NCI-H128 (cell line): ENCODE results near the gene TENM3.

Experiments used
- DNase-seq: peaks from one replicate; lab custom pipeline; 2025; ENCODE audit not compliant: unreplicated experiment; lab: John Stamatoyannopoulos, UW

The TENM3 gene

DNA sequence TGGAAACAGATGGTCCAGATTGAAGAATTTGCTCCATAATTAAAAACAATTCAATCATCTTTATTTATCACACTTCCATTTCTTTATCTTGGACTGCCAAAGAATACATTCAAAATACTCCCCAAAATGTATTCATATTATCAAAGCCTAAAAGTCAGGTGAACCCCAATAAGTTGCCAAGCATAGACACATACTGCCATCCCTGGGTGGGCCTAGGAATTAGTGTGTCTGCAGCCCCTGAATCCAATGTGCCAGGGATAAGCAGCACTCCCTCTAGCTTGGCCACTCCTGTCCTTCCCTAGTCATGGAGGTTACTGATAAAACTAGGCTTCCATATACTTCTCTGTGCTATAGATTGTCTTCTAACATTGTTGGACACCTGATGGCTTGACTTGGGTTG is 199.9 kb downstream of the TENM3 start:
- DNase-seq: no peak

DNA sequence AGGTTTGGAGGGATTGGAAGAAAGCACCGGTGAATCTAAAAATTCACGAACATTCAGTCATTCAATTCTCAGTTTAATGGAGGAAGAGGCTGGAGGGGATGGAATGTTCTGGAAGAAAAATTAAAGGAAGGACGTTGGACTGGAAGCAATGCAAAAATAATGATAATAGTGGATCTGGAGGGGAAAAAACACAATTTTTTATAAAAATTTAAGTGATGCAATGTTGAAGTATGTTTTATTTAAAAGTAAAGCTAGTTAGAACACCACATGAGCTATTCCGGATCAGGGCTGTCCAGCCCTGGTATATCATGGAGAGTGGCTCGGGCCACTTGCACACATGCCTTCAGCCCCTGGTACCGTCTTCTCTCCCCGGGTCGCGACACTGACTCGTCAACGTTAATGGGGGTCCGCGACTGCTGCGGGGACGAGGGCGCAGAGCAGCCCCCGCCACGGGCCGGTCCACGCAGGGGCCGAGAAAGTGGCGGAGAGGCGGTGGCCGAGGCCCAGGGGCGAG is 204.6 kb downstream of the TENM3 start:
- DNase-seq: no peak

DNA sequence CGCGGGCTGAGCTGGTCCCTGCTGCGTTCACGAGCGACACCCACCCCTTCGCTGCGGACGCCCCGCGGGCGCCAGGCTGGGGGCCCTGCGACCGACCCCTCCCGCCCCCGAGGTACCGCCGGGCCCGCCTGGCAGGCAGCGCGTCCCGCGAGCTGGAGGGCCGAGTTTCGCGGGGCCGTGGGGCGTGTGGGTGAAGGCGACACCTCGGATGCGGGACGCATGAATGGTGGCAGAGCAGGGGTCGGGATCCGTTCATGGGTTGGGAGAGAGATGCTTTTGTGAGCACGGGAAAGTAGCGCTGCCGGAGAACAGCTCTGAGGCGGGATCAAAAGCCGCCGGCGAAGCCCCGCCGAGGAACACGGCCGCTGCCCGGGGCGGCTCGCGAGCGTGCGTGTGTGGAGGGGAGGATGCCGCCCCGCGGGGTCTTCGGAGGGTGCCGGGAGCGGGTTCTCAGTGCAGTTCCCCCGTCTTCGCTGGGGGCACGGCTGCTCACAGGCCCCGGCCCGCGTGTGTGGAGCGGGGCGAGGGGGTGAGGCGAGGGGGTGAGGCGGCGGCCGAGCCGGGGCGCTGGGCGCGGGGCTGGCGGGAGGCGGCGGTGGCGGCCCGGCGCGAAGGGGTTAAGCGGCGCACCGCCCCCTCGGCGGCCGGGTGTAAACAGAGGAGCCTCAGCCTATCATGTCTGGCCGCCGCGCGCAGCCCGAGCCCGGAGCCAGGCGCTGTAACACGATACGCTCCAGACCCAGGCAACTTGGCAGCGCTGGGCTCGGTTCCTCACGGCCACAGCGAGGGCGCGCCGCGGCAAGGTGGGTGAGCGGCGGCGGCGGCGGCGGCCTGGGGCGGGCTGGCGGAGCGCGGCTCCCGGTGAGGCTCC is 205.3 kb downstream of the TENM3 start:
- peak; percentile 74 for DNase-seq

DNA sequence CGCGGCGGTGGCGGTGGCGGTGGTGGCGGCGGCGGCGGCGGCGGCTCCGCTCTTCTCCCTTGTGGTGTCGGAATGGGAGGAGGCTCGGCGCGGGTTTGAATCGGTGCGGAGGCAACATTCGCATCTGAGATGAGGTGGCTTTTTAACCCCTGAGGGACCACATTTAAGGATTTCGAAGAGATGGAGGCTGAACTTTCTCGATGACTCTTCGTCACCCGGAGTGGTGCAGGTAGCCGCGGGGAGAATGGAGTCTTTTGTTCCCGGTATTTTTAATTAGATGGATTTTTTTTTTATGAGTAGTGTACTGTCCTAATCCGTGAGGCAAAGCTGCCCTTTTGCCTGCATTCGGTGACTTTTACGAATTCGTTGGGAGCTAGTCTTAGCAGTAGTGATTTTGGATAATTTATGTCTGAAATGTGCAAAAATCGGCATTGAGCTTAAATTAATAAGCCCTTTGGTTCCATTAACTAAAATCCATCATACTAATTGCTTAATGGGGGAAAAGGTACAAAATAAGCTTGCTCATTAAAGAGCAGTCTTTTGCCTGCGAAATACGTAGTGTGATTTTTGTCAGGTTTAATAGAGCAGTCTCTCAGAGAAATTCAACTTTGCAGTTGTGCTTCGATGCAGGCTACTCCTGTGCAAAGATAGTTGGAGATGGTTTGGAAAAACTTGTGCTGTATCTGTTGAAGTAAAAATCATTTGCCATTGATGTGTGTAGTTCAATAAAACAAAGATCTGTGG is 206.2 kb downstream of the TENM3 start:
- DNase-seq: peak; percentile 23

DNA sequence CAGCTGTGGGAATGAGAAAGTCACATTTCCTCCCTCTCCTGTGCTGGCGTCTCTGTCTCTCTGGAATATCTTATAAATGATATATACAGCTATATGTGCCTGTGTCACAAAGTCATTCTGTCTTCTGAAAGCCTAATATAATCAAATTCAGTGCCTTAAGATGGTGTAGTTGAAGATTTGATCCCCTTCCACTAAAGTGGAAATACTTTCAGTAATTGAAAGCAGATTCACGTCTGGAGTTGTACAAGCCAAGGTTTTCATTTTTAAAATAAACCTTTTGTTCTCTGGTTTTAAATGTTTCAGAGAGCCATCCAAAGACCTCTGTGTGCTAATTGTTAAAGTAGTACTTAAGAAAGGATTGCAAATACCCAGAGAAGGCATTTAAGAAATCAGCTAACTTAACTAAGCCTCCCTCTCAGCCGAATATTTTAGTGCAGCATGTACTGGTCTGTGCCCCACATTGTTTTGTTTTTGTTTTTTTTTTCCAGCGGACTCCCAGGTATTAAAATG is 206.8 kb downstream of the TENM3 start:
- no peak for DNase-seq

DNA sequence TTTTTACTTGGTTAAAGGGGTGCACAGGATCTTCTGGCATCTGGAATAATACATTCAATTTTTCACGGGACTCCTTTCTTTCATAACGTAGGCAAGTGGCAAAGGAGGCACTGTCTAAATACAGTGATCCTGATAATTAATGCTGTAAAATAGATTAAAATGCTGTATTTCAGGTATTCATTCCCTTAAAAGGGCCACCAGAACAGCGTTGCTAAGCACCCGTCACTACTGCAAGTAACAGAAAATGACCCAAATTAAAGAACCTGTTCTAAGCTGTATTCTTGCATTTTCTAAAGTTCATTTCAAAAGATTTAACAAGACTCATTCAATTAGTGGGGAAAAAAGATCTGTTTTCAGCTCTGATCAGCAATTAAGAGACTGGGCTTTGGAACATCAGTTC is 208.2 kb downstream of the TENM3 start:
- DNase-seq: no peak

DNA sequence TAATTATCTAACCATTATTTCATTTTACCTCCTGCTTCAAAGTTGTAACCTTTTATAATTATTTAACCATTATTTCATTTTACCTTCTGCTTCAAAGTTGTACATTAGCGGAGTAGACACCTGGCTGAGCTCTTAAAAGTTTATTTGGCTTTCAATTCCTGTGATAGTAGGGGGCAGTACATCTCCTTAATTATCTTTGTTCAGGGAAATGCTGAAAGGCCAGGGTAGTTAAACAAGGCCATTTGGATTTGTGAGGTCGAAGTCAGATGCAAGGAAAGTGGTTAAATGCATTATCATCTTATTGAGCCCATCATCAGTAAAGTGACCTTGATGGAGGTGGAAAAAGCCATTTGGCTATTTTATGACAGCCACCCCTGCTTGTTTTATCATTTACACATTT is 210.6 kb downstream of the TENM3 start:
- DNase-seq: no peak

DNA sequence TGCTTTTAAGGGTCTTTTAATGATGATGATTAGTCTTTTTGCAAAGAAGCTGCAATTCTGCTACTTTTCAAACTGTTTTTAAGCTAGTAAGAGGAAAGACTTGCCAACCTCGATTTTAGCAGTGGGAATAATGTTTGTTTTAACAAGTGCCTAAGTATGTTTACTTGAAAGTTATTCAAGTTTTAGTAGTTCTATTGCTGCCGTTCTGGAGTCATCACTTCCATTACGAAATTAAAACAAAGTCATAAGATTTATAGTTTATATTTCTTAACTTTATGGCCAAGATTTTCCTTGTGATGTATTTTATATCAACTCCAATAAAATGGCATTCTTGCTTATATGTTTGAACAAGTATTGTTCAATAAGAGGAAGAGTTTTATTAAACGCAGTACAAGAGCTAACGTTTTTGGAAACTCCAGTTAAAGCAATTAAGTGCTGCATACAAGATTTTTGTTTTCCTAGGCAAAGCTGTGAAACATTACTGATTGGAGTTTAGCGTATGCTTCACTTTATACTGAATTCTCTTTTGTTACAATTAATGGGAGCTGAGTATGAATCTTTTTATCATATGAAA is 211.3 kb downstream of the TENM3 start:
- DNase-seq: no peak

DNA sequence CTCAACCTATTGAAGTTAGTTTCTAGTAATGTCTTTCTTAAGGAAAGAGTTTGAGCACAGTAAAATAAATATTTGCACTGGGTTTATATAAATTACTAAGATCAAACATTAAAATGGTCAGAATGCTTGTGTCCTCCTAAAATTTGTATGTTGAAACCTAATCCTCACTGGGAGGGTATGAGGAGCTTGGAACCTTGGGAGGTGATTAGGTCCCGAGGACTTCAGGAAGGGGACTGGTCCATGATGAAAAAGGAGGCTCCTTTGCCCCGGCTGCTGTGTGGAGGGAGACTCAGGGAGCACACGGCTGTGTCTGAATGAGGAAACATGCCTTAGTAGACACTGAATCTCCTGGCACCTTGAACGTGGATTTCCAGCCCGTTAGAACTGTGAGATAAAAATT is 221.9 kb downstream of the TENM3 start:
- no peak for DNase-seq

DNA sequence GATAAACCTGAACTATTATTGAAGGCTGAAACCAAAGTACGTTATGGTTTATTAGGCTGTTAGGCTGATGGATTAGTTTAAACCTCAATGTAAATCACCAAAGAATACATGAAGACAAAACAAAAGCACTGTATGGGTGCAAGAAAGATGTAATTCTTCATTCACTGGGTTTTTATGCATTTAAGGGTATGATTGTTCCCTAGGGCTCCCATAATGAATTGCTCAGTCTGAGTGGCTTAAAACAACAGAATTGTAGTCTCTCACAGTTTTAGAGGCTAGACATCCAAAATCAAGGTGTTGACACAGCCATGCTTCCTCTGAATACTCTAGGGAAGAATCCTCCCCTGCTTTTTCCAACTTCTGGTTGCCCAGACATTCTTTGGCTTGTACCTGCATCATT is 222.8 kb downstream of the TENM3 start:
- no peak for DNase-seq

DNA sequence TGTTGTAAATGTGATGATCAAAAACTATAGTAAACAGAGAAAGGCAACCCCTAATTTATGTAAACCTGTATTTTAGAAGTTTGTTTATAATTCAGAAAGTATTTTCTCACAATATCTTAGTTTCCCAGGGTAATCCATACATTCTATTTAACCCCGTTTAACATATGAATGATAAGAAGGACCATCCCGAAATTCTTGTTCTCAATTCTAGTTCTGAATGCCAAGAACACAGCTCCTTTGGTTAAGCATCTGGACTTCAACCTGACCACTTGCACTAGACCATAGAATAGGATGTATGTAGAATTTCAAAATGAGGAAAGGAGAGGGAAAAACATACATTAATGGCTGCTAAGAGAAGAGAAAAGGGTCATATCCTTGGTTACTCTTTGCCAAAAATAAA is 227.0 kb downstream of the TENM3 start:
- DNase-seq: no peak

DNA sequence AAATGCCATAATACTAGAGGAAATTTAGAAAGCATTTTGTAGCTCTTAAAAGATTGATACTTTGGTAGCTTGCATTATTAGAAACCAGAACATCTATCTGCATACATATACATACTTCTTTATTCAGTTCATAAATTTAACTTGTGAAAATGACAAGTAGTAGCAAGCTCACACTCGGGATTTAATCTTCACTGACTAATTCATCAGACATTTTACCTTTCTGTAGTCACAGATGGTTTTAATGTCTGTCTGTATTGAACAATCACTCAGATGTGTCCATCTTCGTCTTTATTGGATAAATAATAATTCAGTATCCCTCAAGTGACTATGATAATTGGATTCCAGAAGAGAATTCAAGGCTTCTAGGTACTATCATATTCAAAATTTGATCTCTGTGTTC is 232.3 kb downstream of the TENM3 start:
- no peak for DNase-seq

DNA sequence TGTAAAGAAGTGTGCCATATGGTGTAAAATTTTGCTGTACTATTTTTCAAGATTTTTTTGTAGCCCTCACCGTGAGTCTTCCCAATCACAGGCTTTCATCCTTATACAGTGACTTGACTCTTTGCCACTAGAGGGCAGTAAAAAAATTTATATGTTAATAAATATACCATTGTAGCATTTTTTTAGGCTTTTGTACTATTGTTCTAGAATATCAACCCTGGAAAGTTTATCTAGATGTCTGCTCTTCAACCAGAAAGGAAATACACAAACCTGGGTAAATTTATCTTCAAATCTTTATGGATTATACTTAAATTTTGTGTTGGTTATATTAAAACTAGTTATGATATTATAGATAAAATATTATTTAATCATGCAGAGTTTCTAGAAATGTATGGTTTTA is 235.3 kb downstream of the TENM3 start:
- no peak for DNase-seq

DNA sequence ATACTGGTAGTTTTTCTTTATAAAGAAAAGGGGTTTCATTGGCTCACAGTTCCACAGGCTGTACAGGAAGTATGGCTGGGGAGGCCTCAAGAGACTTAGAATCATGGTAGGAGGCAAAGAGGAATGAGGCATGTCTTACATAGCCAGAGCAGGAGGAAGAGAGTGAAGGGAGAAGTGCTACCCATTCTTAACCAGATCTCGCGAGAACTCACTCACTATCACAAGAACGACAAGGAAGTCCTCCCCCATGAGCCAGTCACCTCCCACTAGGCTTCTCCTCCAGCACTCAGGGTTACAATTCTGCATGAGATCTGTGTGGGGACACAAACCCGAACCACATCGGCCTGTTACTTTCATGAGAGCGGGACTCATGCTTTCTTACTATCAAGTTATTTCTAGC is 240.5 kb downstream of the TENM3 start:
- DNase-seq: no peak

DNA sequence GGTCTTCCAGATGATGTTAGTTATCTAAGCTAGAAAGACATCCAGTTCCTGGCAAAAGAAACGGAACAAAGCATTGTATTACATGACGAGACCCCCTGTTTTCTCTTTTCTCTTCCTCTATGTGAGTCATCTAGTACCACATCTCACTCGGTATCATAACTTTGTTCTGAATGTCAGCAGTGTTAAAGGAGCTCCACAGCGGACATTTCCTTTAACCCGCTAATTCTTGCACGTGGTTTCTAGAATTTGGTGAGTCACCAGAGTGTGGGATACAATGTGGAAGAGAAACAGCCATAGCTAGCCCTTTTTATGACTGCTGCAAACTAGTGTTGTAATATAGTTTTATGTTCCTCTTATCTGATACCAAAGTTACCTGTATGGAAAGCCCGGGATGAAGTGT is 243.7 kb downstream of the TENM3 start:
- DNase-seq: no peak

DNA sequence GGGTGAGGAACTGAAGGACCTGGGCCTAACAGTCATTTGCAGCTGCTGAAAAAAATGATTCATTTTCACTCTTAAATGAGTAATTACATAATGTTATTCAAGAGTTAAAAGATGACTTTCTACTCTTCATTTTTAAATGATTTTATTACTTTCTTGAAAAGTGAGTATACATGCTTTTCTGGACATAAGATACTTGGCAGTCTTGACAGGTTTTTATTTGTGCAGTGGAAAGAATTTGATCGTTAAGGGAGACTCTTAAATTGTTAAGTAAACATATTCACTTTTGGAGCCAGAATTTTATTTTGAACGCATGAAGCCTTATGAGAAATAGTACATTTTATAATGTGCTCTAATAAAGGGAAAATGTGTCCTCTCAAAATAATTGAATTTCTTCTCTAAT is 245.7 kb downstream of the TENM3 start:
- no peak for DNase-seq

DNA sequence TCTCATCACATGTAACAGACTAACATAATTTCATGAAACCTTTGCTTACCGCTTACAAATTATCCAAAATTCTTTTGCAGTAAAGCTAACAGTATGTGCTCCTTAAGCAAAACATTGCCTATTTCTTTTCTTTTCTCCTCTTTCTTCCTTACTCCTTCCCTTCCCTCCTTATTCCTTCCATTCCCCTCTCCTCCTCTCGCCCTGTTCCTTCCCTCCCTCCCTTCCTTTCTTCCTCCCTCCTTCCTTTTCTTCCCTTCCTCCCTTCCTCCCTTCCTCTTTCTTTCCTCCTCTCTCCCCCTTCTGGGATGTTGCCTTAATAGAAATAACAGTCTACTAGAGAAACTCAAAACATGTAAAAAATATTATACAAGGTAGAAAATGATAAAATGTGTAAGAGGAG is 246.4 kb downstream of the TENM3 start:
- DNase-seq: no peak

DNA sequence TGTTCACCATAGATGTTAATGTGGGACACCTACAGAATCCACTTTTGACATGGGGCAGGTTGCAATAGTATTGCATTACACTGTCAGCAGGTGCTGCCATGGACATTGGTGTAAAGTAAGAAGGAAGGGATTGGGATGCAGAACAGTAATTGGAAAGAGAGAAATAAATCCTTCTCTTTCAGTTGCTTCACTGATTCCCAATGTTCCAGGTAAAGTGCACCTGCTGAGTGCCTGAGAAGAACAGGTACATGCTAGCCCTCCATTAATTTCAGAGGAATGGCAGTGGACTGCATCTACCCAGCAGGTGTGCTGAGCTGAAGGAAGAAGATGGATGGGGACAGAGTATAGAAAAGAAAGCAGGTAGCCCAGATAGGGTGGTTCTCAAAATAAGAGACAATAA is 248.5 kb downstream of the TENM3 start:
- no peak for DNase-seq

DNA sequence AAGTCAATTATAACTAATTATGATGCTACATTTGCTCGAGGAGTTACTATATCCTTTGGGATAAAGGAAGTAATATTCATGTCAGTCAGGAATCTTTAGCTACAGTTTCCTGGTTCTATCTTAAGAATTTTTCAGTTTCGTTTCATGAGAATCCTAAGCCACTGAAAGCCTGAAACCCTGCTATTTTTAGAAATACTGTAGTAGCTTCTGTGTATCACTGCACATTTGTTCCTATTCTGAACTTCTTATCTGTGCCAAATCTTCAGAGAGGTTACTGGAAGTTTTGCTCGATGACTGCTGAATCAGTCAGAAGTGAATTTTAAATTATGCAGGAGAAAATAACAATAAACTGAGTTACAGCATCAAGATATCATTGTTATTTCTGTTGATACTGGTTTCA is 249.2 kb downstream of the TENM3 start:
- no peak for DNase-seq

DNA sequence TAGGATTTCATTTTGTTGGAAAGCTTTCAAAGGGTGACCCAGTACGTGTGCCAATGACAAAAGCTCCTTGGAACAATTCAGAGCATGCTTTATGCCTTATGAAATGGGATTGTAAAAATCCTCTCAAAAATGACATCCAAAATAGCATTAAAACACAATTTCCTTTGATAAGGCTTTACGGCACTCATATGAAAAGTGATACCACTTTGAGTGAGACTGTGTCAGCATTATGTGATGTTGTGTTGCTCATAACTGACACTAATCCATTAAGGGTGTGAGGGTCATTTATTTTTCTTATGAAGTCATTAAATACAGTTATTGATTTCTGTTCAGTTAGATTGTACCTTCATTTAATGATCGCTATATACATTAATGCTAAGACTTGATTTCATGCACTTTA is 250.2 kb downstream of the TENM3 start:
- no peak for DNase-seq

DNA sequence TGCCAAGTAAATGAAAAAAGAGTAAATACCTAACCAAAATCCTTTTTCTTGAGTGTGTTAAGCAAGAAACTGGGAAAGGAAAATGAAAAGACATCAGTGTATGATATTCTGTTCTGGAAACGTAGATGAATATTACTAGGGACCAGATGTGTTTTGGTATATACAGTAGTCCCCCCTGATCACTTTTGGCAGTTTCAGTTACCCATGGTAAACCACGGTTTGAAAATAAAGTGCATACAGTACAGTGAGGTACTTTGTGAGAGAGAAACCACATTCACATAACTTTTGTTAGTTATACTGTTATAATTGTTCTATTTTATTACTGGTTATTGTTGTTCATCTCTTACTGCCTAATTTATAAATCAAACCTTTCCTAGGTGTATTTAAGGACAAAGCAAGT is 250.9 kb downstream of the TENM3 start:
- no peak for DNase-seq

DNA sequence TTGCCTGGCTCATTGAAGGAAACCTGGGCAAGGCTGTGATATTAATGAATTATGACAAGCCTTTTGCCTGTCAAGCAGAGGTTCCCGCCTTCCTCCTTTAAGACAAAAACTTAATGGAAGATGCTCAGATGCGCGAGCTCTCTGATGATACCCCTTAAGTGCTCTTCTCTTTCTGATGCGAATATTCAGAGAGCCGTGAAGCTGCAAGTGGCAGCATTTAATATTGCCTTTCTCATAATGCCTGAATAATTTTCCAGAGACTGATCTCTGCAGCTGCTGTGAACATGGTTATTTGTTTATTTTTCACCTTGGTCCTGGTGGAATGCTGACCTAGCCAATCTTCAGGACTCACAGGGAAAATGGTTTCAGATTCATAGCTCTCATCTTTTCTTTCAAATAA is 251.8 kb downstream of the TENM3 start:
- no peak for DNase-seq
